Measurements from ENCODE around the gene CALN1. TPM values are rescaled to one million over a fixed set of nuclear protein-coding genes. Genes with fewer than 3 reads are reported as not detected.

CALN1 gene
- total and polyA plus RNA-seq, 4 donors = 0.14 to 0.84 (median 0.24) TPM

- no peak for TF ChIP-seq GABPA (IDR thresholded peaks at IDR 0.05 in 1 of 2, conservative IDR thresholded peaks at IDR 0.05 in 1 of 2)
- TF ChIP-seq MAX (IDR thresholded peaks at IDR 0.05) = no peak
- no peak for TF ChIP-seq NR2F2 (IDR thresholded peaks at IDR 0.05)
- TF ChIP-seq, protein P1, sequence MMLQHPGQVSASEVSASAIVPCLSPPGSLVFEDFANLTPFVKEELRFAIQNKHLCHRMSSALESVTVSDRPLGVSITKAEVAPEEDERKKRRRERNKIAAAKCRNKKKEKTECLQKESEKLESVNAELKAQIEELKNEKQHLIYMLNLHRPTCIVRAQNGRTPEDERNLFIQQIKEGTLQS (IDR thresholded peaks at IDR 0.05) = no peak
- TF ChIP-seq, protein P2, sequence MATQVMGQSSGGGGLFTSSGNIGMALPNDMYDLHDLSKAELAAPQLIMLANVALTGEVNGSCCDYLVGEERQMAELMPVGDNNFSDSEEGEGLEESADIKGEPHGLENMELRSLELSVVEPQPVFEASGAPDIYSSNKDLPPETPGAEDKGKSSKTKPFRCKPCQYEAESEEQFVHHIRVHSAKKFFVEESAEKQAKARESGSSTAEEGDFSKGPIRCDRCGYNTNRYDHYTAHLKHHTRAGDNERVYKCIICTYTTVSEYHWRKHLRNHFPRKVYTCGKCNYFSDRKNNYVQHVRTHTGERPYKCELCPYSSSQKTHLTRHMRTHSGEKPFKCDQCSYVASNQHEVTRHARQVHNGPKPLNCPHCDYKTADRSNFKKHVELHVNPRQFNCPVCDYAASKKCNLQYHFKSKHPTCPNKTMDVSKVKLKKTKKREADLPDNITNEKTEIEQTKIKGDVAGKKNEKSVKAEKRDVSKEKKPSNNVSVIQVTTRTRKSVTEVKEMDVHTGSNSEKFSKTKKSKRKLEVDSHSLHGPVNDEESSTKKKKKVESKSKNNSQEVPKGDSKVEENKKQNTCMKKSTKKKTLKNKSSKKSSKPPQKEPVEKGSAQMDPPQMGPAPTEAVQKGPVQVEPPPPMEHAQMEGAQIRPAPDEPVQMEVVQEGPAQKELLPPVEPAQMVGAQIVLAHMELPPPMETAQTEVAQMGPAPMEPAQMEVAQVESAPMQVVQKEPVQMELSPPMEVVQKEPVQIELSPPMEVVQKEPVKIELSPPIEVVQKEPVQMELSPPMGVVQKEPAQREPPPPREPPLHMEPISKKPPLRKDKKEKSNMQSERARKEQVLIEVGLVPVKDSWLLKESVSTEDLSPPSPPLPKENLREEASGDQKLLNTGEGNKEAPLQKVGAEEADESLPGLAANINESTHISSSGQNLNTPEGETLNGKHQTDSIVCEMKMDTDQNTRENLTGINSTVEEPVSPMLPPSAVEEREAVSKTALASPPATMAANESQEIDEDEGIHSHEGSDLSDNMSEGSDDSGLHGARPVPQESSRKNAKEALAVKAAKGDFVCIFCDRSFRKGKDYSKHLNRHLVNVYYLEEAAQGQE (IDR thresholded peaks at IDR 0.05) = no peak
- TF ChIP-seq FOXA1 (IDR thresholded peaks at IDR 0.05) = no peak
- no peak for TF ChIP-seq CTCF (IDR thresholded peaks at IDR 0.05; ENCODE audit: low read depth, low read length, missing input control)
- no peak overlapping the region for H3K9ac ChIP-seq (ENCODE audit: low read depth in 1 of 2, low read length in 2 of 2)
- WGBS = 79% methylated on average over 5 of the region's 5 CpGs
- no peaks in the 10 kb centered on the region for H3K4me1 ChIP-seq (ENCODE audit: control insufficient read depth in 4 of 4, insufficient read depth in 4 of 4, low read length in 3 of 4)
- H3K9me3 ChIP-seq (ENCODE audit: control insufficient read depth in 4 of 4, low read length in 3 of 4) = no peaks in the 10 kb centered on the region
- no peaks in the 10 kb centered on the region for H3K27me3 ChIP-seq (ENCODE audit: control insufficient read depth in 4 of 4, insufficient read depth in 4 of 4, low read length in 3 of 4)
- DNase-seq (ENCODE audit: low spot score) = no peak
- no peak overlapping the region for H3K27ac ChIP-seq (ENCODE audit: low read depth in 1 of 2, low read length in 2 of 2)
- no peaks in the 10 kb centered on the region for H3K36me3 ChIP-seq (ENCODE audit: control insufficient read depth in 4 of 4, insufficient read depth in 3 of 4, low read depth in 1 of 4, low read length in 3 of 4)
- no peak overlapping the region for H3K4me3 ChIP-seq (ENCODE audit: low read depth in 1 of 3, low read length in 3 of 3)
Observed at GRCh38 chr7:72404743-72405142, 7.4 kb downstream of the CALN1 start.

- no peaks in the 10 kb centered on the region for H3K36me3 ChIP-seq (ENCODE audit: control insufficient read depth in 4 of 4, insufficient read depth in 3 of 4, low read depth in 1 of 4, low read length in 3 of 4)
- no peak overlapping the region for H3K9ac ChIP-seq (ENCODE audit: low read depth in 1 of 2, low read length in 2 of 2)
- no peak for DNase-seq (ENCODE audit: low spot score)
- no peak overlapping the region for H3K4me3 ChIP-seq (ENCODE audit: low read depth in 1 of 3, low read length in 3 of 3)
- no peak for TF ChIP-seq SP1 (IDR thresholded peaks at IDR 0.05)
- TF ChIP-seq RXRA (IDR thresholded peaks at IDR 0.05) = no peak
- no peak for TF ChIP-seq HNF4A (conservative IDR thresholded peaks at IDR 0.05)
- H3K9me3 ChIP-seq (ENCODE audit: control insufficient read depth in 4 of 4, low read length in 3 of 4) = no peaks in the 10 kb centered on the region
- H3K4me1 ChIP-seq (ENCODE audit: control insufficient read depth in 4 of 4, insufficient read depth in 4 of 4, low read length in 3 of 4) = no peaks in the 10 kb centered on the region
- no peaks in the 10 kb centered on the region for H3K27me3 ChIP-seq (ENCODE audit: control insufficient read depth in 4 of 4, insufficient read depth in 4 of 4, low read length in 3 of 4)
- WGBS = 71% methylated on average over 9 of the region's 9 CpGs
- H3K27ac ChIP-seq (ENCODE audit: low read depth in 1 of 2, low read length in 2 of 2) = no peak overlapping the region
Observed at GRCh38 chr7:72403458-72404076, 8.6 kb downstream of the CALN1 start.

GRCh38 chr7:72394016-72394415, 18.1 kb downstream of the CALN1 start:
- no peak for TF ChIP-seq SP1 (IDR thresholded peaks at IDR 0.05)
- no peak for TF ChIP-seq YY1 (IDR thresholded peaks at IDR 0.05)
- TF ChIP-seq FOXA1 (IDR thresholded peaks at IDR 0.05) = no peak
- no peak for TF ChIP-seq RAD21 (IDR thresholded peaks at IDR 0.05)
- no peak for TF ChIP-seq RXRA (IDR thresholded peaks at IDR 0.05)
- Histone ChIP-seq H3K4me3 (ENCODE audit: low read depth in 1 of 3, low read length in 3 of 3) (no peak overlapping the region), H3K36me3 (ENCODE audit: control insufficient read depth in 4 of 4, insufficient read depth in 3 of 4, low read depth in 1 of 4, low read length in 3 of 4) (no peaks in the 10 kb centered on the region), H3K27ac (ENCODE audit: low read depth in 1 of 2, low read length in 2 of 2) (no peak overlapping the region), H3K9me3 (ENCODE audit: control insufficient read depth in 4 of 4, low read length in 3 of 4) (no peaks in the 10 kb centered on the region), H3K9ac (ENCODE audit: low read depth in 1 of 2, low read length in 2 of 2) (no peak overlapping the region), H3K4me1 (ENCODE audit: control insufficient read depth in 4 of 4, insufficient read depth in 4 of 4, low read length in 3 of 4) (no peaks in the 10 kb centered on the region), H3K27me3 (ENCODE audit: control insufficient read depth in 4 of 4, insufficient read depth in 4 of 4, low read length in 3 of 4) (no peaks in the 10 kb centered on the region)
- no peak for DNase-seq (ENCODE audit: low spot score)
- WGBS = 26% methylated on average over 1 of the region's 1 CpG

Measured in liver (tissue), 9 donors.